ENCODE data around the gene HAUS6.
"Not testable (repeated sequence)": the region's sequence is repeated elsewhere in the genome, so short reads cannot be mapped to it uniquely, and the experiment has no call there.

The HAUS6 gene

DNA sequence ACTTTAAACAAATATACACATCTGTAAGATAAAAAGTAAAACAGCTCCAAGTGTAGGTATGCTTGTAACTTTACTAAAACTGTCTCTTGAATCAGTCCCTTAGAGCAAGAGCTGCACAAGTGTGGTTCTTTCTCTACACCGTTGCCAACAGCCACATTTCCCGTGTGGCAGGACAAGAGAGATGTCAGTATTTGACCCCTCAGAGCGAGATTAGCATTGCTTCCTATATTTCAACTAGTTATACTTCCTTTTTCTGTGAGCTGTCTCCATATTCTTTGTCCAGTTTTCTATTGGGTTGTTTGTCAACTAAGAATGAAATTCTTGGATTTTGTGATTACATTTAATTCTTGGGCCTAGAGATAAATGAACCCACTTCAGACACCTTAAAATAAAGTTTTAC lies 16.5 kb upstream of the HAUS6 start:
- FAIRE-seq (no peak), DNase-seq (ENCODE audit: insufficient read length, low spot score) (no peak)
- TF ChIP-seq POLR2A (IDR thresholded peaks at IDR 0.05; ENCODE audit: low read depth, low read length), result no peak
- no peak for TF ChIP-seq TAF1 (IDR thresholded peaks at IDR 0.05; ENCODE audit: low read depth, low read length)
- no peak for TF ChIP-seq PAX5 (IDR thresholded peaks at IDR 0.05; ENCODE audit: insufficient read depth, low read length, severe bottlenecking)
- no peak for TF ChIP-seq POU2F2 (IDR thresholded peaks at IDR 0.05; ENCODE audit: low read depth, low read length)
- no peak for TF ChIP-seq POLR2AphosphoS5 (IDR thresholded peaks at IDR 0.05; ENCODE audit: low read depth, low read length)
- TF ChIP-seq SPI1 (IDR thresholded peaks at IDR 0.05; ENCODE audit: low read depth, low read length), result no peak

DNA sequence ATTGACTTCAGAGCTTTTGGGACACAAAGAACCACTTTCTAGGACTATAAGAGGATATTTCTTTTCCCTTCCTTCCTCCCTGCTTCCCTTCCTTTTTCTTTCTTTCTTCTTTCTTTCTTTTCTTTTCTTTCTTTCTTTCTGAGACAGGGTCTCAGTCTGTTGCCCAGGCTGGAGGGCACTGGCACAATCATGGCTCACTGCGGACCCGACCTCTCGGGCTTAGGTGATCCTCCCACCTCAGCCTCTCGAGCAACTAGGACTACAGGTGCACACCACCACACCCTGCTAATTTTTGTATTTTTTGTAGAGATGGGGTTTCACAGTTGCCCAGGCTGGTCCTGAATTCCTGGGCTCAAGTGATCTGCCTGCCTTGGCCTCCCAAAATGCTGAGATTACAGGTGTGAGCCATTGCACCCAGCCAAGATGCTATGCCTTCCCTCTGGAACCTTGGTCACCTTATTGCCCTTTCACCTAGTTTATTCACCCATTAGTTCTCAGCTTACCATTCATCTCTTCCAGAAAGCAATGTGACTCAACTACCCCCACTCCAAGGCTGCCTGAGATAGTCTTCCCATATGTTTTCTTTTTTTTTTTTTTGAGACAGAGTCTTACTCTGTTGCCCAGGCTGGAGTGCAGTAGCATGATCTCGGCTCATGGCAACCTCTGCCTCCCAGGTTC lies 14.5 kb upstream of the HAUS6 start:
- TF ChIP-seq SPI1 (IDR thresholded peaks at IDR 0.05; ENCODE audit: low read depth, low read length) (no peak), TAF1 (IDR thresholded peaks at IDR 0.05; ENCODE audit: low read depth, low read length) (no peak), PAX5 (IDR thresholded peaks at IDR 0.05; ENCODE audit: insufficient read depth, low read length, severe bottlenecking) (no peak)
- FAIRE-seq (no peak), DNase-seq (ENCODE audit: insufficient read length, low spot score) (no peak)

DNA sequence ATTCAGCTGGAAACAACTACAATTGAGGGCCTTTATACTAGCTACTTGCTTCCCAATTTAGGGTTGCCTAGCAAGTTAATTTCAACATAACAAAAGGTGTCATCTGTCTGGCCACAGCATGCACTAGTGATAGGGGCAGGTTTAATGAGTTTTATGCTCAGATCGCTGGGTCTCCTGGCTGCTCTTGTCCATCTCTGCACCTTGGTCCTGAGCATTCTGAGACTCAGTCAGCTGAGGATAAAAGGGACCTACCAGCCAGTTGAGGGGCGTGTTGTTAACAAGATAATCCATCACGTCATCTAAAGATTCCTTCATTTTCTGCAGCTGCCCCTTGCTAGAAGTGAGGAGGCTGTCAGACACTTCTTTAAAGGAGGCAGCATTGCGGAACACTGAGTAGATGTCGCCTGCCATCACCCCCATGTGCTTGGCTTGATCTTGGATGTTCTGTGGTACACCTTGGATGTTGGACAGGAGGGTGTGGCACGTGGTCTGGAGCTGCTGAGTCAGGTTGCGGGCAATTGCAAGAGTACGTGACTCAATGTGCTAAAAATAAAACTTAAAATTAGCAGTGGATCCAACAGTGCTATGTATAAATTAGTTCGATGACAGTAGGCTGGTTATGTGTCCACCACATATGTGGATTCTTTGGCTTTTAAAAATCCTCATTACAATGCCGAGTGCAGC lies 13.5 kb upstream of the HAUS6 start:
- DNase-seq (ENCODE audit: insufficient read length, low spot score) (no peak), FAIRE-seq (no peak)
- TF ChIP-seq POU2F2 (IDR thresholded peaks at IDR 0.05; ENCODE audit: low read depth, low read length), result no peak
- TF ChIP-seq PAX5 (IDR thresholded peaks at IDR 0.05; ENCODE audit: insufficient read depth, low read length, severe bottlenecking), result no peak
- TF ChIP-seq TAF1 (IDR thresholded peaks at IDR 0.05; ENCODE audit: low read depth, low read length), result no peak
- TF ChIP-seq POLR2A (IDR thresholded peaks at IDR 0.05; ENCODE audit: low read depth, low read length), result no peak
- TF ChIP-seq POLR2AphosphoS5 (IDR thresholded peaks at IDR 0.05; ENCODE audit: low read depth, low read length), result no peak
- no peak for TF ChIP-seq SPI1 (IDR thresholded peaks at IDR 0.05; ENCODE audit: low read depth, low read length)

DNA sequence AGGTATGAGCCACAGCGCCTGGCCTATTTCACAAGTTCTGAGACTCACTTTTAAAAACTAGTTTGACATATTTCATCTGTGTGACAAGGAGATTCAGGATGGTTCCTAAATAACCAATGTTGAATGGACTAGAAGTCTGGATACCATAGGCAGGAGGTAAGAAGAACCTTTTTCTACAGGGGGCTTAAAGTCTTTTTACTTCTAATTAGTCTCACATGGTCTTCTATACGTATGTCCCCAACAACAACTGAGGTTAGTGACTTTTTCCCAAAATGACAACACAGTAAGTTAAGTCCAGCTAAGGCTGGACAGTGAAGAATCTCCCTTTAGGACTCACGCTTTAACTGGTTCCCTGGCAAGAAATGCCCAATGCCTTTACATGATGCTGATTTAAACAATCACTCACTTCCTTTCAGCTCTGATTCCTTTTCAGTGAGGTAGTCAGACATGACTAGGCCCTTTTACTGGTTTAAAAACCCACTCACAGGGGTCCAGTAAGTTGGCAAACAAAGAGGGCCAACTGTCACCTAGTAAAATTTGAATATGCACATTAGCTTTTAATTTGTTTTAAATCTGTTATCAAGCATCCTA lies 12.1 kb upstream of the HAUS6 start:
- TF ChIP-seq POLR2A (IDR thresholded peaks at IDR 0.05; ENCODE audit: low read depth, low read length), result no peak
- no peak for TF ChIP-seq TAF1 (IDR thresholded peaks at IDR 0.05; ENCODE audit: low read depth, low read length)
- no peak for TF ChIP-seq POLR2AphosphoS5 (IDR thresholded peaks at IDR 0.05; ENCODE audit: low read depth, low read length)
- TF ChIP-seq PAX5 (IDR thresholded peaks at IDR 0.05; ENCODE audit: insufficient read depth, low read length, severe bottlenecking), result no peak
- TF ChIP-seq POU2F2 (IDR thresholded peaks at IDR 0.05; ENCODE audit: low read depth, low read length), result no peak
- DNase-seq (ENCODE audit: insufficient read length, low spot score) (no peak), FAIRE-seq (no peak)

DNA sequence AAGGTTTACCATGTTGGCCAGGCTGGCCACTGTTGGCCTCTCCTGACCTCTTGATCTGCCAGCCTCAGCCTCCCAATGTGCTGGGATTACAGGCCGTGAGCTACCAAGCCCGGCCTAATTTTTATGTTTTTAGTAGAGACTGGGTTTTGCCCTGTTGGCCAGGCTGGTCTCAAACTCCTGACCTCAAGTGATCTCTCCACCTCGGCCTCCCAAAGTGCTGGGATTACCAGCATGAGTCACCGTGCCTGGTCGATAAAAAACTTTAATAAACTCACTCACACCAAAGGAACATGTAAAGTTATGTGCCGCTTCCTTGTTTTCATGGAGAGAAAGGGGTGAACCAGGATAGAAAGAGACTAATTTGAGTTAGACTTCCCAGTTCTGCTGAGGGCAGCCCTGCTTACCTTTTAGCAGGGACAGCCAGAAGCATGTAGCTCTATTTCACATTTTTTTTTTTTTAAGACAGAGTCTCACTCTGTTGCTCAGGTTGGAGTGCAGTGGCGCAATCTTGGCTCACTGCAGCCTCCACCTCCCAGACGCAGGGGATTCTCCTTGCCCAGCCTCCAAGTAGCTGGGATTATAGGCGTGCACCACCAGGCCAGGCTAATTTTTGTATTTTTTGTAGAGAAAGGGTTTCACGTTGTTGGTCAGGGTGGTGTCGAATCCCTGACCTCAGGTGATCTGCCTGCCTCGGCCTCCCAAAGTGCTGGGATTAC lies 11.4 kb upstream of the HAUS6 start:
- no peak for TF ChIP-seq SPI1 (IDR thresholded peaks at IDR 0.05; ENCODE audit: low read depth, low read length)
- no peak for DNase-seq (ENCODE audit: insufficient read length, low spot score)
- no peak for FAIRE-seq

DNA sequence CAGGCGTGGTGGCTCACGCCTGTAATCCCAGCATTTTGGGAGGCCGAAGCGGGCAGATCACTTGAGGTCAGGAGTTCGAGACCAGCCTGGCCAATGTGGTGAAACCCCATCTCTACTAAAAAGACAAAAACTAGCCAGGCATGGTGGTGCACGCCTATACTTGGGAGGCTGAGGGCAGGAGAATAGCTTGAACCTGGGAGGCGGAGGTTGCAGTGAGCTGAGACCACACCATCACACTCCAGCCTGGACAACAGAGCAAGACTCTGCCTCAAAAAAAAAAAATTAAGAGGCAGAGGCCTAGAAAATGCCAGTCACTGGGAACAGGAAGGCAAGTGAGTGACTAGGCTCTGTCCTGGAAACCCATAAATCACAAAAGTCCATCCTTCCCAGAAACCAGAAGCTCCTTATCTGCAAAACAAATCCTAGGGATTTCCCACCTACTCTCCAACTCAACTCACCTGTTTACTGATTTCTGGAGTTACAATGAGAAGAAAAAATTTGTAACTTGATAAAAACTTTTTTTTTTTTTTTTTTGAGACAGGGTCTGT lies 10.4 kb upstream of the HAUS6 start:
- not testable (repeated sequence) for DNase-seq (ENCODE audit: insufficient read length, low spot score); FAIRE-seq

DNA sequence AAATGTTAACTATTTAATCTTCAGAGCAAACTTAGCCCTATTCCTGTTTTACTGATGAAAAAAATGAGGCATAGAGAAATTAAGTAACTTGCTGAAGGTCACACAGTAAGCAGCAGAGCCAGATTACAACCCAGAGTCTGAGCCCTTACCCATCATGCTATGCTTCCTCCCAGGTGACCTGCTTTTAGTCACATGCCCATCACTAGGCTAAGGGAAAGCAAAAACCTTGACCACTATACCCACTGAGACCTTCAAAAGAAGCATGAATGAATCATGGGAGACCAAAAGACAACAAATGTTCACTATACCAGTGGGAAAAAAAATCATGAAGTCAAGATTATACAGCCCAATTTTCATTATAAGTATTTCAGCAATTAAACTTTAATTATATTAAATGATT lies 5.3 kb upstream of the HAUS6 start:
- DNase-seq (ENCODE audit: insufficient read length, low spot score) (no peak), FAIRE-seq (no peak)
- TF ChIP-seq POU2F2 (IDR thresholded peaks at IDR 0.05; ENCODE audit: low read depth, low read length) (no peak), PAX5 (IDR thresholded peaks at IDR 0.05; ENCODE audit: insufficient read depth, low read length, severe bottlenecking) (no peak), POLR2A (IDR thresholded peaks at IDR 0.05; ENCODE audit: low read depth, low read length) (no peak), SPI1 (IDR thresholded peaks at IDR 0.05; ENCODE audit: low read depth, low read length) (no peak), POLR2AphosphoS5 (IDR thresholded peaks at IDR 0.05; ENCODE audit: low read depth, low read length) (no peak), TAF1 (IDR thresholded peaks at IDR 0.05; ENCODE audit: low read depth, low read length) (no peak)

DNA sequence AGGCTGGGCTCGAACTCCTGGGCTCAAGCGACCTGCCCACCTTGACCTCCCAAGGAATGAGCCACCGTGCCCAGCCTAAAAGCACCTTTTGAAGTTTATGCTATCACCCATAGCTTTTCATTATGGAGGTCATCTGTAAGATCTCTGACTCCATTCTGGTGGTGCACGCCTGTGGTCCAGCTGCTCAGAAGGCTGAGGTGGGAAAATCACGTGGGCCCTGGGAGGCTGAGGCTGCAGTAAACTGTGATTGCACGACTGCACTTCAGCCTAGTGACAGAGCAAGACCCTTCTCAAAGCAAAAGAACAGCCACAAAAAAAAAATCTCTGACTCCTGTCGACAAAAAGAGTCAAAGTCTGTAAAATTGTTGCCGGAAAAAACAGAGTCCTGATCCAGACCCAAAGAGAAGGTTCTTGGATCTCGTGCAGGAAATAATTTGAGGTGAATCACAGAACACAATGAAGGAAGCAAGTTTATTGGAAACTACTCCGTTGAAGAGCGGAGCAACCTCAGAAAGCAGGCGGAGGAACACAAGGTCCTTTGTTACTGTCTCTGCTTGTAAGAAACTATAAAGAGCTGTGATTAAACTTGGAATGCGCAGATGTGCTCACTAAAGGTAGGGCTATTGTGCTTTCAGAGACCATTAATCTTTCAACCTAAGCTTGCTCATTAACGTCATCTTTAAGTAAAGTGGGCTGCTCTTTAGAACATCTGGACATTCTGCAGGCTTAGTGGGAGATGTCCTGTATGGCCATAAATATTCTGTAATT lies 2.0 kb upstream of the HAUS6 start:
- FAIRE-seq, result no peak
- no peak for TF ChIP-seq POLR2AphosphoS5 (IDR thresholded peaks at IDR 0.05; ENCODE audit: low read depth, low read length)
- no peak for DNase-seq (ENCODE audit: insufficient read length, low spot score)

DNA sequence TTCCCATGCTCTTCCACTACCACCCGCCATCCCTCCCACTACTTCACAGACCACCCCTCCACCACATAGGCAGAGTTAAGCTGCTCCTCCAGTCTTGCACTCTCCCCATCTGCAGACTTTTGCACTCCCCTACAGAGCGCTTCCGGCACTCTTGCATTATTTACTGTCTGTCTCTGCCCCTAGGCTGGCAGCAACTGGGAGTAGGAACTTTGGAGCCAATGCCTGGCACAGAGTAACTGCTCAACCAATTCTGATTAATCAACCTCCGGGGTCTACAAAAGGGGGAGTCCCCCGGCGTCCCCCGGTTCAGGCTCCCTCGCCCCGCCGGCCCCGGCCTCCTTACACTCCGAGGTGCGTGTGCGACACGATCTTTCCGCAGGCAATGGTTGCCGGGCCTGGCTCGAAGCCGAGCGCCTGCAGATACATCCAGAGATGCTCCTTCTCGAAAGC lies 498 bp downstream of the HAUS6 start:
- DNase-seq (ENCODE audit: insufficient read length, low spot score) (peak; percentile 28), FAIRE-seq (peak; percentile 5)
- TF ChIP-seq SPI1 (IDR thresholded peaks at IDR 0.05; ENCODE audit: low read depth, low read length), result no peak
- no peak for TF ChIP-seq POLR2A (IDR thresholded peaks at IDR 0.05; ENCODE audit: low read depth, low read length)
- TF ChIP-seq POLR2AphosphoS5 (IDR thresholded peaks at IDR 0.05; ENCODE audit: low read depth, low read length), result no peak
- no peak for TF ChIP-seq TAF1 (IDR thresholded peaks at IDR 0.05; ENCODE audit: low read depth, low read length)
- no peak for TF ChIP-seq POU2F2 (IDR thresholded peaks at IDR 0.05; ENCODE audit: low read depth, low read length)

All from GM12891 (cell line).